A549 (cell line): Measurements from ENCODE around the gene CCDC159.

Experiments used
- BHLHE40 ChIP-seq: IDR thresholded peaks from 2 replicates; pipeline ENCODE4 v1.6.1; 2012; ENCODE audit warnings: low read depth, low read length, inconsistent platforms
- CEBPB ChIP-seq, 2 experiments: fragments of >200 bp in 1 of 2; sonication (Bioruptor Twin) in 1 of 2; formaldehyde crosslinking in 1 of 2; IDR thresholded peaks; 2 replicates each; pipeline ENCODE4 v1.6.1; 2012 to 2016
- CTCF ChIP-seq: fragments of >200 bp; sonication (Bioruptor Twin); formaldehyde crosslinking; IDR thresholded peaks from 3 replicates; pipeline ENCODE4 v1.5.1; 2016
- KDM1A ChIP-seq: fragments of 200-600 bp; sonication (generic); IDR thresholded peaks from 2 replicates; pipeline ENCODE4 v1.6.1; 2016; ENCODE audit warnings: low read depth, mild to moderate bottlenecking
- MAX ChIP-seq: IDR thresholded peaks from 2 replicates; pipeline ENCODE4 v1.6.1; 2012
- NFE2L2 ChIP-seq: fragments of 150-350 bp; conservative IDR thresholded peaks from 2 replicates; pipeline ENCODE4 v1.6.1; 2014; ENCODE audit warnings: low read length
- NPAS2 ChIP-seq: fragments of 250-450 bp; sonication (Bioruptor Pico); IDR thresholded peaks from 2 replicates; pipeline ENCODE4 v1.8.0; 2022; ENCODE audit warnings: mild to moderate bottlenecking, moderate library complexity, borderline replicate concordance
- RCOR1 ChIP-seq: fragments of 150-350 bp; IDR thresholded peaks from 2 replicates; pipeline ENCODE4 v1.6.1; 2014; ENCODE audit warnings: antibody characterized with exemption, low read length, low read depth
- RNF2 ChIP-seq: fragments of 200-600 bp; sonication (generic); IDR thresholded peaks from 2 replicates; pipeline ENCODE4 v1.6.1; 2016; ENCODE audit warnings: low read depth, mild to moderate bottlenecking, antibody characterized with exemption, moderate library complexity, borderline replicate concordance
- USF2 ChIP-seq: fragments of 450-650 bp; IDR thresholded peaks from 2 replicates; pipeline ENCODE4 v1.6.1; 2014; ENCODE audit warnings: antibody characterized with exemption

- TF ChIP-seq CTCF (no peak), NFE2L2 (no peak), KDM1A (no peak), USF2 (no peak), MAX (no peak), CEBPB (IDR thresholded peaks at IDR 0.05) (peak; percentile 83 to 93), BHLHE40 (no peak), RNF2 (no peak), RCOR1 (no peak), NPAS2 (CRISPR knock-in tag) (no peak)
Observed at GRCh38 chr19:11324079-11324661, 22.1 kb upstream of the CCDC159 start.
